Mononuclear cell (primary cell): ENCODE results near the gene ATOX1. TPM values are rescaled to one million over a fixed set of nuclear protein-coding genes. Genes with fewer than 3 reads are reported as not detected.
"Not testable (repeated sequence)": the region's sequence is repeated elsewhere in the genome, so short reads cannot be mapped to it uniquely, and the experiment has no call there.

Source experiments
- H3K27me3 ChIP-seq: 2 replicates; pipeline ENCODE4 v1.6.0; 2011; ENCODE audit warnings: low read length, control low read depth; ENCODE audit not compliant: insufficient read depth
- H3K4me1 ChIP-seq: 2 replicates; pipeline ENCODE4 v1.5.1; 2011; ENCODE audit warnings: mild to moderate bottlenecking, low read length, control low read depth; ENCODE audit not compliant: insufficient read depth
- H3K4me3 ChIP-seq: 2 replicates; pipeline ENCODE4 v1.5.1; 2011; ENCODE audit warnings: mild to moderate bottlenecking, low read length, moderate library complexity
- H3K9me3 ChIP-seq: 2 replicates; pipeline ENCODE4 v1.5.1; 2011; ENCODE audit warnings: low read depth, mild to moderate bottlenecking, control low read depth, low read length
- total RNA-seq: library from RNA; depleted of rRNA; stranded (reverse); fragments of >200 nt; gene quantifications from one replicate; pipeline ENCODE4 v1.2.3, GENCODE V29; 2012

The ATOX1 gene
- total RNA-seq, 1 donor: 18.1 TPM

DNA sequence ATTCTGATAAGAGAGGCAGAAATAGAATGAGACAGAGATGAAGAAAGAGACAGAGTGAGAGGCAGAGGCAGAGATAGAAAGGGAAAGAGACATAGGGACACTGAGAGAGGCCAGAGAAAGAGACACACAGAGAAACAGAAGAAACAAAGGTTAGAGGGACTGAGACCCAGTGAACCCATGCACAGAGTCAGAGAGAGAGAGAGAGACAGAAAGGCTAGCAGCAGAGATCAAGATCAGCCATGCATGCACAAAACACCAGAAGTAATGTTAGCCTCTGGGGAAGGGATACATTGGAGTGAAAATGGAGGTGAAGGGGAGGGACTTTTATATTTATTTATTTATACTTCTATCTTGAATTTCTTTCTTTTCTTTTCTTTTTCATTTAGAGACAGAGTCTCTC is 57.6 kb downstream of the ATOX1 start:
- H3K4me1 ChIP-seq: no peaks in the 10 kb centered on the region
- H3K9me3 ChIP-seq: no peaks in the 10 kb centered on the region
- H3K27me3 ChIP-seq: no peaks in the 10 kb centered on the region
- H3K4me3 ChIP-seq: no peak overlapping the region

DNA sequence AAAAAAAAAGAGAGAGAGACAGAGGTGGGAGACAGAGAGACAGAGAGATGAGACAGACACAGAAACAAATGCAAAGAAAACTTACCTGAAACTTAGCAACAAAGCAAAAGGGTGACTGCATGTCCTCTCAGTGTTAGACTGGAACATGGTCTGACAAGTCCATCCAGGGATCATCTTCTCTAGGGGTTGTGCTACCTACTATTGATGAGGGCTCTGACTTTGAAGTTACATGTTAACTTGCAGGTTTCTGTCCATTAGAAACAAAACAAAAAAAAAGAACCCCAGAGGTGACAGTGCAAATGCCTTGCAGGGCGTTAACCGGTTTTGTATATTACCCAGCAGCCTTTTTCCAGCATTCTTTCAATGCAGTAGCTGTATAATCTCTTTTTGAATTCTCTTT is 58.1 kb downstream of the ATOX1 start:
- no peak overlapping the region for H3K4me3 ChIP-seq
- H3K27me3 ChIP-seq: no peaks in the 10 kb centered on the region
- H3K4me1 ChIP-seq: no peaks in the 10 kb centered on the region
- no peaks in the 10 kb centered on the region for H3K9me3 ChIP-seq

- H3K9me3 ChIP-seq: no peaks in the 10 kb centered on the region
- no peaks in the 10 kb centered on the region for H3K4me1 ChIP-seq
- H3K27me3 ChIP-seq: no peaks in the 10 kb centered on the region
- H3K4me3 ChIP-seq: no peak overlapping the region
Measured at GRCh38 chr5:151699071-151699901, 59.1 kb downstream of the ATOX1 start.

GRCh38 chr5:151698081-151698480 is 60.4 kb downstream of the ATOX1 start:
- not testable (repeated sequence) for H3K27me3 ChIP-seq, H3K4me3 ChIP-seq, H3K9me3 ChIP-seq, H3K4me1 ChIP-seq

GRCh38 chr5:151697452-151697851 is 61.0 kb downstream of the ATOX1 start:
- H3K9me3 ChIP-seq: no peaks in the 10 kb centered on the region
- no peaks in the 10 kb centered on the region for H3K27me3 ChIP-seq
- no peak overlapping the region for H3K4me3 ChIP-seq
- no peaks in the 10 kb centered on the region for H3K4me1 ChIP-seq

- no peaks in the 10 kb centered on the region for H3K27me3 ChIP-seq
- H3K9me3 ChIP-seq: no peaks in the 10 kb centered on the region
- H3K4me3 ChIP-seq: no peak overlapping the region
- H3K4me1 ChIP-seq: no peaks in the 10 kb centered on the region
Measured at GRCh38 chr5:151696470-151697061, 61.9 kb downstream of the ATOX1 start.

- H3K9me3 ChIP-seq: no peaks in the 10 kb centered on the region
- H3K4me1 ChIP-seq: no peaks in the 10 kb centered on the region
- H3K27me3 ChIP-seq: no peaks in the 10 kb centered on the region
- no peak overlapping the region for H3K4me3 ChIP-seq
Measured at GRCh38 chr5:151695464-151695863, 63.0 kb downstream of the ATOX1 start.

DNA sequence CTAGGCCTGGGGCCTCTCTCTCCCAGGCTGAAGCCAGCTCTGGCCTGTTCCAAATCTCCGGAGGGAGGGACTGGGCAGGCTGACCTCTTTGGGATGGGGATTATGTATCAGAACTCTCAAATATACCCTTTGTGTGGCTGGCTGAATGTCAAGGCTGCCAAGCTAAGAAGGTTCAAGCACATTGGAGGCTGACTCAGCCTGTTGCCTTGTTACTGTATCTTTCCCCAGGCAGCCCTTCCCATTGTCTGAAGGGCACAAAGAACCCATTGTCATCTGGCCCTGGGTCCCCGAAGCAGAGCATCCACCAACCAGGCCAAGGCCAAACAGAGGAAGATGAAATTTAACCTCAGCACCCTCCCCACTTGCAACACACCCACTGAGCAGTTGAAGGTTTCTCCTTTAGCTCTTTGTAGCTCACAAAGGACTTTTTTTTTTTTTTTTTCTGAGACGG is 64.4 kb downstream of the ATOX1 start:
- no peaks in the 10 kb centered on the region for H3K9me3 ChIP-seq
- H3K4me3 ChIP-seq: no peak overlapping the region
- H3K4me1 ChIP-seq: no peaks in the 10 kb centered on the region
- H3K27me3 ChIP-seq: no peaks in the 10 kb centered on the region

Other genes with a start within 250 kb of the ATOX1 start
- not detected for gene FAT2, start 167.3 kb downstream of the ATOX1 start, total RNA-seq
- 110 TPM for gene SPARC, start 71.7 kb downstream of the ATOX1 start, total RNA-seq
- 72.5 TPM for gene G3BP1, start 13.3 kb upstream of the ATOX1 start, total RNA-seq
- gene GLRA1, start 166.2 kb upstream of the ATOX1 start, total RNA-seq: not detected